Stimulated activated CD4-positive, alpha-beta T cell treated with anti-CD3 and anti-CD28 coated beads, Interleukin-4, amount 100 ng/mL, for 24 hours (primary cell): ENCODE measurements around the gene NCF4.
A peak's percentile ranks its signal among the peaks of the same experiment; 100 is the strongest.

Source experiments
- DNase-seq: peaks from one replicate; pipeline ENCODE4 v3.0.0-alpha.2; 2020

Gene NCF4

DNA sequence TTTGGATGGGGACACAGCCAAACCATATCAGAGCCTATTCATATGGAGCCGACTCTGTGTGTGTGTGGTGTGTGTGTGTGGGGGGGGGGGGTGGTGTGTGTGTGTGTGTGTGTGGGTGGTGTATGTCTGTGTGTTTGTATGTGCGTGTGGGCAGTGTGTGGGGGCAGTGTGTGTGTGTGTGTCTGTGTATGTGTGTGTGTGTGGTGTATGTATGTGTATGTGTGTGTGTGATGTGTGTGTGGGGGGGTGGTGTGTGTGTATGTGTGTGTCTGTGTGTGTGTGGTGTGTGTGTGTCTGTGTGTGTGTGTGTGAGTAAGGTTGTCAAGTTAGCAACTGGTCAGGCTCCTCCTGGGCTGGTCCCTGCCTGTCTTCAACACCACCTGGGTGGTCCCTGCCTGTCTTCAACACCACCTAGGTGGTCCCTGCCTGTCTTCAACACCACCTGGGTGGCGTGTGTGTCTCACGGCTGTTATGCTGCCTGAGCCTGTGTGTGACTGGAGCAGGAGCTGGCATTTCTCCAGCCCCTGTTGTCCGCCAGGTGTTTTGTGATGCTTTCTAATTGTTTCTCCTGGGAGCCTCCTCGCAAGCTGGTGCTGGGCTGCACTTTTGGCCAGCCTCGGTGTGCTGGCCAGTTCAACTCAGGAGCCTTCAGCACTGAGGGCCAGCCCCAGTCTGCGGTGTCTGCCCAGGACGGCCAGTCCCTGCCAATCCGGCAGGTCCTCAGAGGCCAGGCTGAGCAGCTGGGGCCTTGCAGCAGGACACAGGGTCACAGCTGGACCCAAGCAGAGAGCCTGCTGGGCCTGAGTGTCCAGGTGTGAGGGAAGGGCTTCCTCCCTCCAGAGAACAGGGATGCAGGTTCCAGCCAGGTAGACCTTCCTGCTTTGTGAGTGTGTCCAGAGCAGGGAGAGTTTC, 22.4 kb upstream of the NCF4 start:
- no peak for DNase-seq

DNA sequence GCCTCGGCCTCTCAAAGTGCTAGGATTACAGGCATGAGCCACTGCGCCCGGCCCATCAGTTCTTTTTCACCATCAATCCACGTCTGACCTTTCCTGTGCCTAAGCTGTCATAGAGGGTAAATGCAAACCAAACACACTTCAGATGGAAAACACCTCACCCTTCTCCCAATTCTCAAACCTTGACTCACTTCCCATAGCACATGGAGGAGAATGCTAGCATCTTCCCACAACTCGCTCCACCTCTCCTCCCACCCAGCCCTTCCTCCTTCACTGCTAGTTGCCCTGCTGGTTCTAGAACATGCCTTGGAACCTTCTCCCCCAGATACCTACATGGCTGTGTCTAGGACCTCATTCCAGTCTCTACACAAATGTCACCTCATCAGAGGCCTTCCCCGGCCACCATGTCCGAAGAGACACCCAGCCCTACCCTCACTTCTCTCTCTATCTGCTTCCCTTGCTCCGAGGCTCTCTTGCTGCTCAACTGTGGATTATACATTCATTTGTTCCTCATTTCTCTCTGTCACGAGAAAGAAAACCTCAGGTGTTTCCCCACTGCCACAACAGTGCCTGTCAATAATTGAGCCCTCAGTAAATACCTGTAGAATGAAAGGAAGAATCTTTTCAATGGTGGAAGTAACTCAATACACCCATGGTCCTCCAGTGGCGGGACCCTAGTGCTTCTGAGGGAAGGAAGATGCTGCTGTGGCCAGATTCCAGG, 21.3 kb upstream of the NCF4 start:
- no peak for DNase-seq

DNA sequence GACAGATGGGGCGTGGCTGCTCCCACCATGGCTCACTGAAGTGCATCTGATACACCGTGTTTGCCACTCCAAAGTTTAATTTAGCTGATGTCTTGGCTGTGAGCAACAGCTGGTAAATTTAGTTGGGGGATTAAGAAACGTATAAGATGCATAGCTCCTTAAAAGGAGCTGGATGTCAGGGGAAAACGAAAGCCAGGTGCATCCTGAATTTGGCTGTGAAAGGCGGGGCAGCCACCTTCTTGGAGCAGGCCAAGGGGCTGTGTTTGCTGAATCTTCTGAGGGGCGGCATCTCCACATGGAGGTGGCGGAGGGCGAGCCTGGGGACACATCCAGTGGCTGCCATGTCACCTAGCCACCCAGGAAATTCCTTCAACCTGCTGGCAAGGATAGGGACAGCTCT, 20.7 kb upstream of the NCF4 start:
- no peak for DNase-seq

DNA sequence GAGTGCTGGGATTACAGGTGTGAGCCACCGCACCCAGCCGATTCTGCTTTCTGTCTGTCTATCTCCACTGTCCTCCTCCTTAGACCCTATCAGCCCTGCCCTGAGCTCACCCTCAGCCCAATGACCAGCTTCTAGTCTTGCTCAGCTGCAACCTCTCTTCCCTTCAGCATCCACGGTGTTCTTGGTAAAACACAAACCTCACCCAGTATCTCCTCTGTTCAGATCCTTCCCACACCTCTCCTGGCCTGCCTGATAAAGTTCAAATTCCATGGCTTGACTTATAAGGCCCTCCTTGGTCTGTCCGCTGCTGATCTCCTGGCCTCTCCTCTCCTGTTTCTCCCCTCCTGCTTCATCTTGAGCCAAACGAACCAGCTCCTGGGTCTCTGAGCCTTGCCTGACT, 14.5 kb upstream of the NCF4 start:
- no peak for DNase-seq

DNA sequence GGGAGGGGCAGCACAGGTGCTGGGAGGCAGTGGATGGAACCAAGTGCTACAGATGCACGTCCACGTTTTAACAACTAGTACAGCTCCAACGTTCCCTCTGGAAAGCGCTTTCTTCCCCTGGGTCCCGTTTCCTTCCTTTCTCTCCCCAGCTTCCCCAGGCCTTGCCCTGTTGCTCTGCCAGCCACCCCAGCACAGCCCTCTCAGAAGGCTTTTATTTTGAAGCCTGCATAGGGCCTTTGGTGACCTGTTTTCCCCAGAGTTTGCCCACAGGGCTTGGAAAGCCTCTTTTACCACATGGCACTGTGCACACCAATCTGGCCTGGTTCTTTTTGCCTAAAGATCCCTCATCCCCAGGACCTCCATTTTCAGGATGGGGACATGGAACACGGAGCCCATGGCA, 13.9 kb upstream of the NCF4 start:
- no peak for DNase-seq

DNA sequence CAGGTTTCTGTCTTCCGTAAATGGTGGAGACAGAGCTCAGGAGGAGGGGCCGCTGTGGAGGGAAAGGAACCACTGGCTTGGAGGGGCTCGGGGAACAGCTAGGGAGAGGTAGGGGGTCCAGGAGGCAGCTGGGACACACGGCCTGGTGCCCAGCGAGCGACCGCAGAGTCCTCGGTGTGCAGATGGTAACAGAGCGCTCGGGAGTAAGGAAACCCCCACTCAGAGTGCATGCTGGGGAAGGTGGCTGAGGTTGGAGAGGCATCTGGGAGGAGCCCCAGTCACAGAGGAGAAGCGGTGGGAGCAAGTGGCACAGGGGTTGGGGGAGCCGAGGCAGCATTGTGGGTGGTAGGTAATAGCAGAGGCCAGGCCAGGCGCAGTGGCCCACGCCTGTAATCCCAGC, 10.8 kb upstream of the NCF4 start:
- no peak for DNase-seq

DNA sequence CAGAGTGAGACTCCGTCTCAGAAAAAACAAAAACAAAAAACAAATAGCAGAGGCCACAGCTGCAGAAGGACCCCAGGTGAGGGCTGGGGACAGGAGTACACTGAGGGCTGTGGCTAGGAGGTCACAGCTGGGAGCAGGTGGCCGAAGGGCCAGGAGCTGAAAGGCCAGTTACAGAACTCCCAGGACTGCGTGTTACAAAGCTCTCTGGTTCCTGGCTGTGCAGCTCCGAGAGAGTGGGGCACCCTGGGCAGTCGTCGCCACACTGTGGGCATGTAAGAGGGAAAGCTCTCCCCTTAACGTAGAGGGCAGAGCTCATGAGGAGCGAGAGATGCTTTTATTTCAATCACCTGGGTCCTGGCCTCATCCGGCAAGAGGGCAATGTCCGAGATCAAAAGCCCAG, 10.1 kb upstream of the NCF4 start:
- no peak for DNase-seq

DNA sequence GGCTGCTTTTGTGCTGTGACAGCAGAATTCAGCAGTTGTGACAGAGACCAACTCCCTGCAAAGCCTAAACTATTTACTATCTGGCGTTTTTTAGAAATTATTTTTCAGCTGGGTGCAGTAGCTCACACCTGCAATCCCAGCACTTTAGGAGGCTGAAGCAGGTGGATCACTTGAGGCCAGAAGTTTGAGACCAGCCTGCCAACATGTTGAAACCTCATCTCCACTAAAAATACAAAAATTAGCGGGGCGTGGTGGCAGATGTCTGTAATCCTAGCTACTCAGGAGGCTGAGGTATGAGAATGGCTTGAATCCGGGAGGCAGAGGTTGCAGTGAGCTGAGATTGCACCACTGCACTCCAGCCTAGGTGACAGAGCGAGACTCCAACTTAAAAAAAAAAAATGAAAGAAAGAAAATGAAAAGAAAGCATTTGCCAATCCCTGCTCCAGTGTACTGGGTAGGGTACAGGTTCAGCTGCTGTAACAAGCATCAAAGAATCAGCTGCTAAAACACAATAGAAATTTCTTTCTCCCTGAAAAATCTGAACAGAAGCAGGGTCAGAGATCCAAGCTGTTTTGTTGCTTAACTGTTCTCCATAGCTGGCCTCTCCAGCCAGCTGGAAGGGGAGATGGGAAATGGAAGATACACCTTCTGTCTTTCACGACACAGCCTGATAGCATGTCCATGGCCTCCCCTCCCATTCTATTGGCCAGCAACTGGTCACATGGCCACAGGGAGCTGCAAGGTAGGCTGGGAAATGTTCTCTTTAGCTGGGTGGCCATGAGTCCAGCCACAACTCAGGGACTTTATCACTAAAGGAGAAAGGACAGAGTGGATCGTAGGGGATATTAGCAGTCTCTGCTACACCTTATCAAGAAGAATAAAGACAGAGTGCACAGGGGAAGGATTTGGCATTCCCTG, 8.5 kb upstream of the NCF4 start:
- no peak for DNase-seq

DNA sequence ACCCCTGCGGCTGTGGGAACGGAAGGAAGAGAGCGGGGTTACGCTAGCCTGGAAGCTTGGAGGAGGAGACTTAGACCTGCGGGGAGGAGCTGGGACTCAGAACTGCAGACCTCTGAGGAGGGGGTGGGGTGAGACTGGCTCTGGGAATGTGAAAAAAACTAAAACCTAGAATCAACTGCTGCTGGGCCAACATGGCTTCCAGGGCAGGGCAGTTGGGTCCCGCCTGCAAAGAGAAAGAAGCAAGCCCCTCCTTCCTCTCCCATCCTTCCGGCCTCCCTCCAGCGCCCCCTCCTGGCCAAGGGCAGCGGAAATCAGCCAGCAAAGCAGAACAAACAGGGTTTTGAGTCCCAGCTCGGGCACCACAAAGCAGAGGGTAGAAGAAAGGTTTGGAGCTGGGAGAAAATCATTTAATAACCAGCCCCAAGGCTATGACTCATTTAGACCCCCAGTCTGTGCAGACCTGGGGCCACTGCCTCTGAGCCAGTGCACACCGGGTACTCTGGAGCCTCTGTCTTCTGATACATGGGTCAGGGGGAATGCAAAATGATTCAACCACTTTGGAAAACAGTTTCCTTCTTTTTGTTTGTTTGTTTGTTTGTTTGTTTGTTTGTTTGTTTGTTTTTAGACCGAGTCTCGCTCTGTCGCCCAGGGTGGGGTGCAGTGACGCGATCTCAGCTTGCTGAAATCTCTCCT, 7.3 kb upstream of the NCF4 start:
- DNase-seq, result peak; percentile 89

DNA sequence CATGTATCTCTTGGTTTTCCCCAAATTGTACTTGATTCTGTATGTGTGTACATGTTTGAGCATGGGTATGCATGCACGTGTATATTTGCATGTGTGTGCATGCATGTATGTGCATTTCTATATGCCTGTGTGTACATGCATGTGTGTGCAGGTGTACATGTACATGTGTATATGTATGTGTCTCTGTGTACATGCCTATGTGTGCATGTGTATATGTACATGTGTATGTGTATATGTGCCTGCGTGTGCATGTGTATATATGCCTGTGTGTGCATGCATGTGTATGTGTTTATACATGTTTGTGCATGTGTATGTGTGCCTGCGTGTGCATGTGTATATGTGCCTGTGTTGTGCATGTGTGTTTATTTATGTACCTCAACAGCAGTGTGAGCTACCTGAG, 5.3 kb upstream of the NCF4 start:
- no peak for DNase-seq

DNA sequence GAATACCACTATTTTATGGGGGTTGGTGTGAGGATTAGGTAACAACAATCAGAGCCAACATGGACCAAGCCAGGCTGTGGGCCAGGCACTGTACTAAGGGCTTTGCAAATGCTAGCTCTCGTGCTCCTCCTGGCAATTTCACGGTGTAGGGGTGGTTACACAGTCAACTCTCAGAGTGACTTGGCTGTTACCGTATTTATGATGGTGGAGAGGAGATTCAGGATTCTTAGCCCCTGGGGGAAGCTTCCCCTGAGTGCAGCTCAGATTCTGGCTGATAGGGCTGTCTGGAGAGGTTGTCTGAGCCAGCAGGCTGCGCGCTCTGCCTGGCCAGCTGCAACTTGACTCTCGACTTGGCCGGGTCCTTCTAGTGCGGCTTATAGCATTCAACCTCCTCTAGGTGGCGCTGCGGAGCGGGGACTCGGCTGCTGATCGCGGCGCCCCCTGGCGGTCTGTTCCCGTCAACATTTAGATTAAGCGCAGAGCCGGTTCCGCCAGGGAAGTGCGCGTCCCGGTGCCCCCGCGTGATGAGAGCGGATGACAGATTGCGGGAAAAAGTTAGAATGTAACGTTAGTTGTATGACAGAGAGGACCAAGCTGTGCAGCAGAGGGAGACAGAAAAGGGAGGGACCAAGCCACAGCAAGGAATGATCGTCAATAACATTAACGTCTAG, 4.5 kb upstream of the NCF4 start:
- peak; percentile 96 for DNase-seq

DNA sequence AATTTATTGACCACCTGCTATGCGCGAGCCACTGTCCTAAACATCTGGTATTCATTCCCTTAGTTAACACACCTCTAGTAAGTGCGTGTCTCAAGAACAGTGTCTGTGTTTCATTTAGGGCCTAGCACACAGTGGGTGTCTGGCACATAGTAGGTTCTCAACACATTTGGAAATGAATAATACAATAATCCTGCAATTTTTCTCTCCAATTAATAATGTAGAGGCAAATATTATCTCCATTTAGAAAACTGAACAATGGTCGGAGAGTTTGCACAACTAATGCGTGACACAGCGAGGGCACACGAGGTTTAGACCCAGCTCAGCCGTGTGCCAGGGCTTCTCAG, 4.0 kb upstream of the NCF4 start:
- DNase-seq, result no peak

DNA sequence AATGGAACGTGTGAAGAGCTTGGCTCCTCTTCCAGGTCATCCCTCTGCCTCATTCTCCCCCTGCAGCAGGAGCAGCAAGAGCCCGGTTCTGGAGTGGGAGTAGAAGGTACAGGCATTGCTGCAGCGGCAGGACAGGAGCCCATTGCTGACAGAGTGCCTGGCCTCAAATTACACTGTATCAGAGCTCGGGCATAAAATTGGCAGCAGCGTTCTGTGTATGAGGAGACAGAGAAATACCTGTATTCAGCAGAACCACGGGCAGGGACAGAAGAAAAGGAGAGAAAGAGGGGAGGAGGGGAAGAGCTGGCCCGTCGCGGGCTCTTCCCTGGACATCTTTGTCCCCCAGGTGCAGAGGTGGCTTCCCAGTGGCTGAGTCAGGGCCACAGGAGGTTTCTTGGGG, 2.6 kb upstream of the NCF4 start:
- DNase-seq, result no peak

DNA sequence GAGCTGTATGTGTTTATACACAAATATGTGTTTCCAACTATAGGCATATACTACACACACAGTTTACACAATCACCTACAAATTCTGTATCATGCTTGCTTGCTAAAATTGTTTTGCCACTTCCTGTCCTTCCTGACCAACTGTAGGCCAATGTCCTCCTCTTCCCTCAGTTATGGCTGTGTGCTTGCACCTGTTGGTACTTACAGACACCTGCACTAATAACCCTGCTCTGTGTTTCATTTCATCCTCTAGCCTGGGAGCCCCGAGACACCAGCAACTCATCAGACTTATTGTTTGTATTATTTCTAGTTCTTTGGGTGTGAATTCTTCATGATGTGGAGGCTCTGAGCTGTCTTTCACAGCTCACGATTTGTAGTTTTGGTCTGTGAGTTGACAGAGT, 1.8 kb upstream of the NCF4 start:
- no peak for DNase-seq

DNA sequence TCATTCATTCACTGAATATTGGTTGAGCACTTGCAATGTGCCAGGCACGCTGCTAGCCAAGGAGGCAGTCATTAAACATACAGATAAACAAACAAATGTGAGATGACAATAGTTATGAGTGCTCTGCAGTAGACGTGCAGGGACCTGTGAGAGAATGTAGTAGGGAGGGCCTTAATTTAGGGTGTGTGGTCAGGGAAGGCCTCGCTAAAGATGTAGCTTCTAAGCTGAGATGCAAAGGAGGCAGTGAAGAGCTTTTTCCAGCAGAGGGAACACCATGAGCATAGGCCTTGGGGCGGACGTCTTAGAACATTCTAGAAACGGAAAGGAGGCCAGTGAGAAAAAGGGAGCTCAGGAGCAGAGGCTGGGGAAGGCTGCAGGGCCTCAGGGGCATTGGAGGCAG, 789 bp upstream of the NCF4 start:
- no peak for DNase-seq

DNA sequence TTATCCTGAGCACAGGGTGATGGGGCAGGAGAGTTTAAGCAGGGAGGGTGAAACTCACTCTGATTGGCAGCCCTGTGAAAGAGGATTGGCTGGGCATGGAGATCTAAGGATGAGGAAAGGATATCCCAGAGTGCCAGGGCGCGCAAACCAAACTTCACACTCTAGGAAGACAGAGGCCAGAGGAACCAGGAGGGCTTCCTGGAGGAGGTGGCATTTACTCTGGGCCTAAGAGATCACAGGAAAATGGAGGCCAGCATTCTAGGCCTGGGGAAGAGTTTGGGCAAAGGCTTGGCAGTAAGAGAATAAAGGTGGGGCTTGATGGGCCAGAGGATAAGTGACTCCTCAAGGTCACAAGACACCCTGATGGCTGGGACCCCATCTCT, 377 bp upstream of the NCF4 start:
- DNase-seq, result no peak

DNA sequence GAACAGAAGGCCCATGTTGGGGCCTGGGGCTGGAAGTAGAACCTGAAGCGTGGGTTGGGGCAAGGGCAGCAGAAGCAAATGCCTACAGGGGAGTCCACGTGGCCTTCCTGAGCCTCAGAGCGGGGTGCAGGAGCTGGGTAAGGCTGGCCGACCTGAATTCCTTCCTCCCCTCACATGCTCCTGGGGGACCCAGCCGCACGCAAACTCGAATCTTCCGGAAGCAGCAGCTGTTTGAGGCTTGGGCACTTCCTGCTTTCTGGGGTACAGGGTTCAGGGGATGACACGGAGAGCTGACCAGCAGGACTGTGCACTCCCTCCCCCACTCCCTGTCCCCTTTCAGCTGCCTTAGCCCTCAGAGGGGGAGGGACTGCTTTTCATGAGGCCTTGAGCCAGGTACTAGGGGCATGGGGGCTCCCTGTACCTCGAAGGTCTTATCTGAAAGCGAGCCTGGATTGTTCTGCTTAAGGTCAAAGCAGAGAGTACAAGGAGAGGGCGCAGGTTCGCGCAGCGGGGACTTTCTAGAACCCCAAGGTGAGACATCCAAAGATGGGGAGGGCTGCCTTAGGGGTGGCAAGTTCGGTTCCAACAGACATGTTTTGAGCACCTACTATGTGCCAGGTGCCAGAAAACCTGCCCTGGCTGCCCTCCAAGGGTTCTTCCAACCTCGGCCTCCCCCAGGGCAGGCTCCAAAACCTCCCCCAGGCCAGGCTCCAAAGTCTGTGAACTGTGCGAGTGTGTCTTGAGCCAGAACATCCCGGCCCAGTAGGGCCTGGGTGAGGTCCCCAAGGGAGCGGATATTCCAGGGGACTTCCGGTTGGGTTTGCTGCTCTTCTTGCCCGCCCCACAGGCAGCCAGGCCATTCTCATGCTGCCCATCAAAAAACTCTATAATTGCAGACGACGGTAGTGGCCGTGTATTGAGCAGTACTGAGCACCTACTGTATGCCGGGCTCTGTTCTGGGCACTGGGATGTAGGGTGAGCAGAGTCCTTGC, 1.7 kb downstream of the NCF4 start:
- no peak for DNase-seq

DNA sequence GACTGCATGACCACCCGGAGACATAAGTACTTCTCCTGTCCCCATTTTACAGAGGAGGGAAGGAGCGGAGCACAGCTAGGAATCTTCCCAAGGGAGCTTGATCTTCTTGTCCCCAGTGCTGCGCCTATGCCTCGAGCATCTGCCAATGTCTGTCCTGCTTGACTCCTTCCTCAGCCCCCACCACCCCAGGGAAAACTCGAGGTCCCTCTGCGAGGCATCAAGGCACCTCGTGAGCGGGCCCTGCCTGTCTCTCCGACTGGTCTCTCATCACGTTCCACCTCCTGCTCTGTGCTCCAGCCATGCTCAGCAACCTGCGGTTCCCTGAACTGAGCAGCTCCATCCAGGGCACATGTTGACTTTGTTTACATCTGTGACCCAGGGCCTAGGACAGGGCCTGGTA, 2.5 kb downstream of the NCF4 start:
- DNase-seq, result no peak

DNA sequence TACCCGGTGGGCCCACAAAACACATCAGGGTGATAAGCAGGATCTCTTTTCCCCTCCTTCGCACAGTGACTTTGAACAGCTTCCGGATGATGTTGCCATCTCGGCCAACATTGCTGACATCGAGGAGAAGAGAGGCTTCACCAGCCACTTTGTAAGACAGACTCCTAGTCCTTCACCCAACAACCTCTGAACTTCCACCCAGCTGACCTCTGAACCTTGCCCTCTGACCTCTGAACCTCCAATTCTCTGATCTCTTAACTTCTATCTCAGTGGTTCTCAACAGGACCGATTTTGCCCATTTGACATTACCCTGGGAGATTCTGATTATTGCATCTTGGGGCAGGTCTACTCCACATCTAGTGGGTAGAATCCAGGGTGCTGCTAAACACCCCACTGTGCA, 3.2 kb downstream of the NCF4 start:
- DNase-seq, result no peak

DNA sequence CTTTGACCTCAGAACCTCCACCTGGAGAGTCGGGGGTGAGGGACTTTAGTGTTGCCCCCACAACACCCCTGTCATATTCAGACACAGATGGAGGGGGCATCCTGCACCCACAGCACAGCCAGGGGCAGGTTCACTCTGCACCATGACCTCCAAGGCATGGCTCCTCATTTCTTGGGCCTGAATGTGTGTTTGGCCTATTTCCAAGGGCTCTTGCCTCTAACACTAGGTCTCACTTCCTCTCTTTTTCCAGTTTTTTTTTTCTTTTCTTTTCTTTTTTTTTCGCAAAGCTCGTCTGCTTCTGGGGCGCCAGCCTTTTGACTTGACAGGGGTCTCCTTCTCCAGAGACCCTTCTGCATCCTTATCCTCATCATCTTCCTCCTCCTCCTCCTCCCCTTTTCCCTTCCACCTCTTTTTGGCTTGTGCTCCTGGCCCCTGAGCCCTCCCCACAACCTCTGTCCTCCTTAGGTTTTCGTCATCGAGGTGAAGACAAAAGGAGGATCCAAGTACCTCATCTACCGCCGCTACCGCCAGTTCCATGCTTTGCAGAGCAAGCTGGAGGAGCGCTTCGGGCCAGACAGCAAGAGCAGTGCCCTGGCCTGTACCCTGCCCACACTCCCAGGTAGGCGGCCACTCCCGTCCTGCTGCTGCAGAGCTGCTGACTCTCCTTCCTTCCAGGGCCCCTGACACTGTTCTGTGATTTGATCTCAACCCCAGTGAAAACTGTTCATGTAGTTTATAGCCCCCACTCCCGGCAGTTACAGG, 3.8 kb downstream of the NCF4 start:
- DNase-seq, result no peak
